Muscle of arm (tissue), 12 donors: ENCODE data around the gene KIAA0753. TPM values are rescaled to one million over a fixed set of nuclear protein-coding genes. Genes with fewer than 3 reads are reported as not detected.
"Not testable (repeated sequence)": the region's sequence is repeated elsewhere in the genome, so short reads cannot be mapped to it uniquely, and the experiment has no call there.

Experiments
- DNase-seq: peaks from one replicate; pipeline ENCODE4 v3.0.0-alpha.2; 2013
- polyA plus RNA-seq, 12 donors: library from polyadenylated mRNA; unstranded; fragments of 120-200 nt; gene quantifications; one replicate each; pipeline ENCODE4 v1.2.1, GENCODE V29; 2013; ENCODE audit not compliant: insufficient read length in 12 of 12

KIAA0753 gene
- polyA plus RNA-seq, 12 donors: 10.9 to 41.8 (median 12.7) TPM; not detected in 1

- no peak for DNase-seq
These were observed 38.4 kb downstream of the KIAA0753 start for GRCh38 chr17:6602141-6602540.

GRCh38 chr17:6599364-6599763, 41.1 kb downstream of the KIAA0753 start:
- no peak for DNase-seq

GRCh38 chr17:6597727-6598126, 42.8 kb downstream of the KIAA0753 start:
- DNase-seq: no peak

- DNase-seq: no peak
These were observed 43.6 kb downstream of the KIAA0753 start for GRCh38 chr17:6596941-6597340.

- no peak for DNase-seq
These were observed 44.0 kb downstream of the KIAA0753 start for GRCh38 chr17:6596511-6596910.

- no peak for DNase-seq
These were observed 44.4 kb downstream of the KIAA0753 start for GRCh38 chr17:6596081-6596480.

GRCh38 chr17:6593371-6593770, 47.1 kb downstream of the KIAA0753 start:
- not testable (repeated sequence) for DNase-seq

- DNase-seq: no peak
These were observed 48.3 kb downstream of the KIAA0753 start for GRCh38 chr17:6592173-6592572.

GRCh38 chr17:6591599-6592158, 48.8 kb downstream of the KIAA0753 start:
- DNase-seq: no peak

GRCh38 chr17:6589266-6589946, 51.1 kb downstream of the KIAA0753 start:
- no peak for DNase-seq

GRCh38 chr17:6588165-6588564, 52.3 kb downstream of the KIAA0753 start:
- DNase-seq: no peak

- DNase-seq: no peak
These were observed 53.2 kb downstream of the KIAA0753 start for GRCh38 chr17:6587310-6587709.

GRCh38 chr17:6583411-6583810, 57.1 kb downstream of the KIAA0753 start:
- no peak for DNase-seq

- no peak for DNase-seq
These were observed 59.9 kb downstream of the KIAA0753 start for GRCh38 chr17:6580625-6581024.

- DNase-seq: no peak
These were observed 62.0 kb downstream of the KIAA0753 start for GRCh38 chr17:6578491-6578890.

- DNase-seq: no peak
These were observed 62.7 kb downstream of the KIAA0753 start for GRCh38 chr17:6577686-6578263.

- DNase-seq: no peak
These were observed 64.3 kb downstream of the KIAA0753 start for GRCh38 chr17:6576038-6576785.

- no peak for DNase-seq
These were observed 64.9 kb downstream of the KIAA0753 start for GRCh38 chr17:6575596-6575988.

GRCh38 chr17:6574687-6575595, 65.6 kb downstream of the KIAA0753 start:
- no peak for DNase-seq

- no peak for DNase-seq
These were observed 66.4 kb downstream of the KIAA0753 start for GRCh38 chr17:6573982-6574686.

GRCh38 chr17:6573495-6573894, 67.0 kb downstream of the KIAA0753 start:
- not testable (repeated sequence) for DNase-seq
